Neuronal stem cell (in vitro differentiated cells): Measurements from ENCODE around the gene DYNC2I2.

Source experiments
- DNase-seq: peaks from one replicate; pipeline ENCODE4 v3.0.0-alpha.2; 2013; ENCODE audit warnings: low spot score
- H2AFZ ChIP-seq: one replicate; pipeline ENCODE4 v1.6.1; 2013; ENCODE audit warnings: mild to moderate bottlenecking, low read length, inconsistent platforms
- H2AK5ac ChIP-seq: 2 replicates; pipeline ENCODE4 v1.6.1; 2013; ENCODE audit warnings: low read depth, mild to moderate bottlenecking, inconsistent platforms, low read length, moderate library complexity, mixed read lengths
- H2BK120ac ChIP-seq: 2 replicates; pipeline ENCODE4 v1.6.1; 2013; ENCODE audit warnings: low read depth, mild to moderate bottlenecking, inconsistent platforms, low read length, moderate library complexity, mixed read lengths
- H2BK12ac ChIP-seq: one replicate; pipeline ENCODE4 v1.6.1; 2013; ENCODE audit warnings: low read length, inconsistent platforms
- H2BK15ac ChIP-seq: 2 replicates; pipeline ENCODE4 v1.6.1; 2013; ENCODE audit warnings: mild to moderate bottlenecking, low read length, inconsistent platforms, mixed read lengths
- H2BK5ac ChIP-seq: one replicate; pipeline ENCODE4 v1.6.1; 2013; ENCODE audit warnings: inconsistent platforms, mild to moderate bottlenecking, low read length, moderate library complexity
- H3K14ac ChIP-seq: one replicate; pipeline ENCODE4 v1.6.1; 2013; ENCODE audit warnings: low read length, inconsistent platforms
- H3K18ac ChIP-seq: 2 replicates; pipeline ENCODE4 v1.6.1; 2013; ENCODE audit warnings: low read length, inconsistent platforms
- H3K23ac ChIP-seq: 2 replicates; pipeline ENCODE4 v1.6.1; 2013; ENCODE audit warnings: low read depth, mild to moderate bottlenecking, mixed read lengths, low read length, inconsistent platforms; ENCODE audit not compliant: poor library complexity
- H3K27ac ChIP-seq: replicated peaks from 3 replicates; pipeline ENCODE4 v1.5.1; 2013; ENCODE audit warnings: low read length, inconsistent platforms
- H3K27me3 ChIP-seq, 3 experiments: 2 replicates each; pipeline ENCODE4 v1.6.1; 2013; ENCODE audit warnings: low read length in 3 of 3, mild to moderate bottlenecking in 2 of 3, inconsistent platforms in 1 of 3, low read depth in 1 of 3, mixed read lengths in 1 of 3, moderate library complexity in 1 of 3; ENCODE audit not compliant: control insufficient read depth in 3 of 3, insufficient read depth in 3 of 3
- H3K36me3 ChIP-seq, 2 donors: replicated peaks in 1 of 2; 2 replicates each; pipeline ENCODE4 v1.6.1; 2013; ENCODE audit warnings: low read length in 2 of 2; ENCODE audit not compliant: control insufficient read depth in 2 of 2, insufficient read depth in 2 of 2
- H3K4ac ChIP-seq: 2 replicates; pipeline ENCODE4 v1.6.1; 2013; ENCODE audit warnings: inconsistent platforms, mild to moderate bottlenecking, low read length, moderate library complexity
- H3K4me1 ChIP-seq, 2 donors: 1 replicate in 1 of 2; 2 replicates in 1 of 2; pipeline ENCODE4 v1.6.1; 2013; ENCODE audit warnings: low read length in 2 of 2, low read depth in 1 of 2; ENCODE audit not compliant: control insufficient read depth in 2 of 2, insufficient read depth in 1 of 2
- H3K4me2 ChIP-seq: one replicate; pipeline ENCODE4 v1.6.1; 2013; ENCODE audit warnings: mild to moderate bottlenecking, low read length, inconsistent platforms; ENCODE audit not compliant: insufficient read depth, poor library complexity, severe bottlenecking
- H3K4me3 ChIP-seq, 2 donors: 2 replicates each; pipeline ENCODE4 v1.5.1; 2013; ENCODE audit warnings: low read length in 2 of 2, mild to moderate bottlenecking in 2 of 2, inconsistent platforms in 1 of 2, moderate library complexity in 1 of 2
- H3K79me1 ChIP-seq: one replicate; pipeline ENCODE4 v1.6.1; 2013; ENCODE audit warnings: low read depth, mild to moderate bottlenecking, inconsistent platforms, low read length, moderate library complexity
- H3K9ac ChIP-seq: one replicate; pipeline ENCODE4 v1.6.1; 2013; ENCODE audit warnings: mild to moderate bottlenecking, low read depth, low read length, inconsistent platforms; ENCODE audit not compliant: poor library complexity
- H3K9me3 ChIP-seq, 2 donors: replicated peaks in 1 of 2; 2 replicates each; pipeline versions ENCODE3 to v1.6.1; 2013; ENCODE audit warnings: low read length in 2 of 2, mild to moderate bottlenecking in 2 of 2, inconsistent platforms in 1 of 2, low read depth in 1 of 2, mixed read lengths in 1 of 2, moderate library complexity in 1 of 2; ENCODE audit not compliant: control insufficient read depth in 2 of 2, insufficient read depth in 1 of 2
- H4K8ac ChIP-seq: one replicate; pipeline ENCODE4 v1.6.1; 2013; ENCODE audit warnings: low read depth, mild to moderate bottlenecking, inconsistent platforms, low read length, moderate library complexity
- H4K91ac ChIP-seq: one replicate; pipeline ENCODE4 v1.6.1; 2013; ENCODE audit warnings: low read length, low read depth, mild to moderate bottlenecking, inconsistent platforms; ENCODE audit not compliant: poor library complexity
- WGBS, 2 donors: extraction: QIAGEN DNeasy Blood & Tissue Kit; methylation state at CpG; one replicate each; pipeline ENCODE4 v1.1.7; 2013; ENCODE audit warnings: missing lambda C conversion rate in 2 of 2, mixed read lengths in 1 of 2; ENCODE audit not compliant: insufficient read length in 2 of 2, insufficient replicate concordance in 1 of 2; ENCODE audit errors: extremely low coverage in 2 of 2; 5-methylcytosine and 5-hydroxymethylcytosine counted together

DYNC2I2 gene

GRCh38 chr9:128688501-128689292 is 32.0 kb upstream of the DYNC2I2 start, which contains the start of gene SET:
Gene SET, plus strand, starts transcription at chr9:128689222. Its CDS starts 361 bp downstream, at chr9:128689583.
- no peaks in the 10 kb centered on the region for H3K9me3 ChIP-seq
- WGBS, 2 donors: no CpG with 5 or more reads among the region's 93 CpGs
- peak; percentile 95 for DNase-seq
- peak within 1 kb of the TSS; percentile 17 for H4K8ac ChIP-seq
- peak within 1 kb of the TSS; percentile 95 for H3K18ac ChIP-seq
- peak within 1 kb of the TSS; percentile 94 for H3K9ac ChIP-seq
- H3K4me3 ChIP-seq: peak within 1 kb of the TSS; percentile 89 to 99
- peaks cover 11 to 36% of the 10 kb centered on the region in 2 donors for H3K36me3 ChIP-seq
- no peaks in the 10 kb centered on the region for H3K27me3 ChIP-seq
- peak within 1 kb of the TSS; percentile 98 for H3K23ac ChIP-seq
- H2BK120ac ChIP-seq: peak within 1 kb of the TSS; percentile 72
- peak within 1 kb of the TSS; percentile 89 for H2AFZ ChIP-seq
- peak within 1 kb of the TSS; percentile 98 for H2AK5ac ChIP-seq
- no peak within 1 kb of the TSS for H3K4ac ChIP-seq
- H2BK12ac ChIP-seq: no peak within 1 kb of the TSS
- H3K27ac ChIP-seq: peak within 1 kb of the TSS; percentile 91
- H3K14ac ChIP-seq: peak within 1 kb of the TSS; percentile 90
- H3K4me2 ChIP-seq: peak within 1 kb of the TSS; percentile 71
- H3K79me1 ChIP-seq: peaks cover 2% of the 10 kb centered on the region
- H2BK5ac ChIP-seq: peak within 1 kb of the TSS; percentile 69
- H4K91ac ChIP-seq: no peak within 1 kb of the TSS
- H2BK15ac ChIP-seq: no peak within 1 kb of the TSS
- peaks cover 15 to 29% of the 10 kb centered on the region in 2 donors for H3K4me1 ChIP-seq

DNA sequence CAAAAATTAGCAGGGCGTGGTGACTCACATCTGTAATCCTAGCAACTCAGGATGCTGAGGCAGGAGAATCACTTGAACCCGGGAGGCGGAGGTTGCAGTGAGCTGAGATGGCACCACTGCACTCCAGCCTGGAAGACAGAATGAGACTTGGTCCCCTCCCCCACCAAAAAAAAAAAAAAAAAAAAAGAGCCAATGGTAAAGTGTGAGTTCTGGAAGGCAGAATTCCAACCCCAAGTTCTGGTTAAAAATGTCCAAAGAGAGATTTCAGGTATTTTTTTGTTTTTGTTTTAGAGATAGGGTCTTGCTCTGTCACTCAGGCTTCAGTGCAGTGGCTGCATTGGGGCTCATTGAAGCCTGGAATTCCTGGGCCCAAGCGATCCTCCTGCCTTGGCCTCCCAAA is 30.8 kb upstream of the DYNC2I2 start:
- Histone ChIP-seq H2BK120ac (no peak overlapping the region), H2BK5ac (no peak overlapping the region), H3K4me1 (peaks cover 15 to 32% of the 10 kb centered on the region in 2 donors), H3K79me1 (peaks cover 2% of the 10 kb centered on the region), H3K23ac (no peak overlapping the region), H3K9me3 (no peaks in the 10 kb centered on the region), H2AFZ (no peak overlapping the region), H3K4me3 (no peak overlapping the region), H3K27me3 (no peaks in the 10 kb centered on the region), H4K8ac (no peak overlapping the region), H3K27ac (no peak overlapping the region), H4K91ac (no peak overlapping the region), H3K9ac (no peak overlapping the region), H3K18ac (no peak overlapping the region), H3K36me3 (peaks cover 6 to 24% of the 10 kb centered on the region in 2 donors), H2BK12ac (no peak overlapping the region), H3K4ac (no peak overlapping the region), H2AK5ac (no peak overlapping the region), H2BK15ac (no peak overlapping the region), H3K4me2 (no peak overlapping the region), H3K14ac (no peak overlapping the region)
- no CpG with 5 or more reads among the region's 4 CpGs for WGBS, 2 donors
- no peak for DNase-seq

DNA sequence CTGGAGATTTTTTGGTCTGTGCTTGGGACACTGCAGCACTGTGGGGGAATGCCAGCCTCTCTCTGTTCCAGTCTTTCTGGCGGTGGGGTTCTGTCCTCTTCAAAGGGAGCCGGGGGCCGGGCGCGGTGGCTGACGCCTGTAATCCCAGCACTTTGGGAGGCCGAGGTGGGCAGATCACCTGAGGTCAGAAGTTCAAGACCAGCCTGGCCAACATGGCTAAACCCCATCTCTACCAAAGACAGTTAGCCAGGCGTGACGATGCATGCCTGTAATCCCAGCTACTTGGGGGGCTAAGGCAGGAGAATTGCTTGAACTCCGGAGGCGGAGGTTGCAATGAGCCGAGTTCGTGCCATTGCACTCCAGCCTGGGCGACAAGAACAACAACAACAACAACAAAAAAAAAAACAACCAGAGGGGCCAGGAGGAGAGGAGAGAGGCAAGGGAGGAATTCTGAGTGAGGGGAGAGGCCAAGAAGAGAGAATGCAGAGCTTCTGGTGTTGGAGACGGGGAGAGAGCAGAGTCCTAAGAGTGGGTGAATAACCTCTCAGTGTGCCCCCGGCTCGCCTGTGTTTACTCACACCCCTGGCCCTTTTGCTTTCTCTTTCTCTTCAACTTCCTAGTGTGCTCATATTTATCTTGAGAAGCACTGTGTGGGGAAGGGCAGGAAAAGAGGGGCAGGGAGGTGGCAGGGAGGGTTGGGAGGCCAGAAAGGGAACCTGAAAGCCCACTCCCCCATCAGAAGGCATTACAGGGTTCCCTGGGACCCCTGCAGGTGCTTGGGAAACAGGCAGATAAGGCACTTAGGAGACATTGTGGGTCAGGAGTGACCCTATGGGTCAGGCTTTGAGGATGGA is 29.2 kb upstream of the DYNC2I2 start:
- H2BK12ac ChIP-seq: no peak overlapping the region
- H3K23ac ChIP-seq: no peak overlapping the region
- H3K36me3 ChIP-seq: peaks cover 0 to 8% of the 10 kb centered on the region in 2 donors
- peak overlapping the region; percentile 63 for H2BK15ac ChIP-seq
- H2AFZ ChIP-seq: no peak overlapping the region
- H3K4me2 ChIP-seq: no peak overlapping the region
- H2BK120ac ChIP-seq: no peak overlapping the region
- no peak overlapping the region for H2BK5ac ChIP-seq
- H2AK5ac ChIP-seq: peak overlapping the region; percentile 93
- H4K8ac ChIP-seq: no peak overlapping the region
- no peak overlapping the region for H3K27ac ChIP-seq
- no peaks in the 10 kb centered on the region for H3K27me3 ChIP-seq
- H3K9ac ChIP-seq: no peak overlapping the region
- H3K79me1 ChIP-seq: peaks cover 2% of the 10 kb centered on the region
- H3K9me3 ChIP-seq: no peaks in the 10 kb centered on the region
- no peak overlapping the region for H3K18ac ChIP-seq
- no peak overlapping the region for H3K14ac ChIP-seq
- H3K4me1 ChIP-seq: peaks cover 15 to 24% of the 10 kb centered on the region in 2 donors
- no peak for DNase-seq
- H3K4me3 ChIP-seq: peak overlapping the region in 1 of 2 donors; percentile 65
- WGBS, 2 donors: no CpG with 5 or more reads among the region's 17 CpGs
- H3K4ac ChIP-seq: no peak overlapping the region
- no peak overlapping the region for H4K91ac ChIP-seq
